Astrocyte (in vitro differentiated cells and primary cell): ENCODE results near the gene NXNL2. TPM values are rescaled to one million over a fixed set of nuclear protein-coding genes. Genes with fewer than 3 reads are reported as not detected.

Source experiments
- DNase-seq: peaks from one replicate; pipeline ENCODE4 v3.0.0-alpha.2; 2010; ENCODE audit warnings: low read depth
- FAIRE-seq: peaks from 2 replicates; lab custom pipeline; 2011; peaks lifted over from hg19 to GRCh38; lab: Jason Lieb, UNC
- H2AFZ ChIP-seq: 2 replicates; pipeline ENCODE4 v1.6.0; 2012; ENCODE audit warnings: low read depth, low read length, inconsistent platforms
- H3K27ac ChIP-seq: 2 replicates; pipeline ENCODE4 v1.5.1; 2011; ENCODE audit warnings: low read depth, low read length, inconsistent platforms
- H3K27me3 ChIP-seq: 2 replicates; pipeline ENCODE4 v1.6.0; 2011; ENCODE audit warnings: low read length, inconsistent platforms; ENCODE audit not compliant: insufficient read depth
- H3K36me3 ChIP-seq: 2 replicates; pipeline ENCODE4 v1.5.1; 2011; ENCODE audit warnings: low read length, inconsistent platforms; ENCODE audit not compliant: insufficient read depth
- H3K4me1 ChIP-seq: 2 replicates; pipeline ENCODE4 v1.5.1; 2011; ENCODE audit warnings: low read length, inconsistent platforms; ENCODE audit not compliant: insufficient read depth
- H3K4me2 ChIP-seq: 2 replicates; pipeline ENCODE4 v1.6.0; 2012; ENCODE audit warnings: low read length, inconsistent platforms
- H3K4me3 ChIP-seq: 2 replicates; pipeline ENCODE4 v1.5.1; 2011; ENCODE audit warnings: low read depth, mild to moderate bottlenecking, low read length, inconsistent platforms; ENCODE audit not compliant: insufficient read depth
- H3K79me2 ChIP-seq: 2 replicates; pipeline ENCODE4 v1.6.0; 2012; ENCODE audit warnings: mild to moderate bottlenecking, low read length, inconsistent platforms; ENCODE audit not compliant: insufficient read depth
- H3K9ac ChIP-seq: 2 replicates; pipeline ENCODE4 v1.6.0; 2012; ENCODE audit warnings: mild to moderate bottlenecking, low read length, inconsistent platforms
- H3K9me3 ChIP-seq: 2 replicates; pipeline ENCODE4 v1.5.1; 2012; ENCODE audit warnings: low read depth, mild to moderate bottlenecking, low read length, inconsistent platforms; ENCODE audit not compliant: insufficient read depth
- H4K20me1 ChIP-seq: 2 replicates; pipeline ENCODE4 v1.6.0; 2012; ENCODE audit warnings: low read length, inconsistent platforms; ENCODE audit not compliant: insufficient read depth
- H3K27ac Mint-ChIP-seq: one replicate; pipeline ENCODE4 v1.8.0; 2021; ENCODE audit warnings: mild to moderate bottlenecking, mixed read lengths; ENCODE audit not compliant: unreplicated experiment
- H3K27me3 Mint-ChIP-seq: one replicate; pipeline ENCODE4 v1.8.0; 2021; ENCODE audit warnings: low read depth, mixed read lengths; ENCODE audit not compliant: unreplicated experiment
- H3K36me3 Mint-ChIP-seq: one replicate; pipeline ENCODE4 v1.8.0; 2021; ENCODE audit warnings: low read depth, mixed read lengths; ENCODE audit not compliant: unreplicated experiment
- H3K4me1 Mint-ChIP-seq: one replicate; pipeline ENCODE4 v1.8.0; 2021; ENCODE audit warnings: low read depth, mixed read lengths; ENCODE audit not compliant: unreplicated experiment
- H3K4me3 Mint-ChIP-seq: one replicate; pipeline ENCODE4 v1.8.0; 2021; ENCODE audit warnings: mild to moderate bottlenecking, moderate library complexity, mixed read lengths; ENCODE audit not compliant: unreplicated experiment
- H3K9me3 Mint-ChIP-seq: one replicate; pipeline ENCODE4 v1.8.0; 2021; ENCODE audit warnings: mild to moderate bottlenecking, mixed read lengths; ENCODE audit not compliant: unreplicated experiment
- CTCF ChIP-seq: IDR thresholded peaks from 2 replicates; pipeline ENCODE4 v1.5.1; 2011; ENCODE audit warnings: low read depth, mild to moderate bottlenecking, inconsistent platforms, low read length, moderate library complexity; ENCODE audit not compliant: insufficient read depth
- EZH2 ChIP-seq: IDR thresholded peaks from 2 replicates; pipeline ENCODE4 v1.6.1; 2012; ENCODE audit warnings: mild to moderate bottlenecking, low read length, inconsistent platforms; ENCODE audit not compliant: insufficient read depth
- total RNA-seq: library from RNA; stranded (reverse); gene quantifications from 2 replicates; pipeline ENCODE4 v1.2.1, GENCODE V29; 2021

The NXNL2 gene
- total RNA-seq, 1 donor from 2014 or later: 1.6 TPM

GRCh38 chr9:88571419-88571818 lies 36.4 kb downstream of the NXNL2 start:
- H3K36me3 Mint-ChIP-seq: no peaks in the 10 kb centered on the region

GRCh38 chr9:88572684-88573083 lies 37.7 kb downstream of the NXNL2 start:
- Histone ChIP-seq H4K20me1 (no peaks in the 10 kb centered on the region), H3K4me3 (no peak overlapping the region), H3K27ac (no peak overlapping the region), H2AFZ (no peak overlapping the region), H3K9ac (no peak overlapping the region), H3K27me3 (no peaks in the 10 kb centered on the region), H3K79me2 (no peaks in the 10 kb centered on the region), H3K4me2 (no peak overlapping the region), H3K9me3 (no peaks in the 10 kb centered on the region), H3K36me3 (no peaks in the 10 kb centered on the region), H3K4me1 (peaks cover 5% of the 10 kb centered on the region)
- DNase-seq (no peak), FAIRE-seq (no peak)
- TF ChIP-seq EZH2 (no peak), CTCF (no peak)
- Mint-ChIP-seq H3K4me3 (no peak overlapping the region), H3K36me3 (no peaks in the 10 kb centered on the region), H3K27me3 (peaks cover 3% of the 10 kb centered on the region), H3K9me3 (peaks cover 2% of the 10 kb centered on the region), H3K4me1 (peaks cover 9% of the 10 kb centered on the region), H3K27ac (no peak overlapping the region)

More at GRCh38 chr9:88571419-88571818, 36.4 kb downstream of the NXNL2 start:
- no peak overlapping the region for H3K4me2 ChIP-seq
- peak; percentile 6 for DNase-seq
- no peak overlapping the region for H3K27ac ChIP-seq
- TF ChIP-seq CTCF: no peak
- FAIRE-seq: no peak
- H2AFZ ChIP-seq: no peak overlapping the region
- no peaks in the 10 kb centered on the region for H3K27me3 Mint-ChIP-seq
- no peak overlapping the region for H3K4me3 ChIP-seq
- H3K9ac ChIP-seq: no peak overlapping the region
- peaks cover 9% of the 10 kb centered on the region for H3K4me1 Mint-ChIP-seq
- H3K36me3 ChIP-seq: no peaks in the 10 kb centered on the region
- H3K4me3 Mint-ChIP-seq: no peak overlapping the region
- no peaks in the 10 kb centered on the region for H3K9me3 ChIP-seq
- peaks cover 5% of the 10 kb centered on the region for H3K4me1 ChIP-seq
- no peaks in the 10 kb centered on the region for H3K27me3 ChIP-seq
- H4K20me1 ChIP-seq: no peaks in the 10 kb centered on the region
- H3K79me2 ChIP-seq: no peaks in the 10 kb centered on the region
- peaks cover 2% of the 10 kb centered on the region for H3K9me3 Mint-ChIP-seq
- H3K27ac Mint-ChIP-seq: no peak overlapping the region

- no peak overlapping the region for H3K27ac ChIP-seq
- peak overlapping the region; percentile 70 for H3K4me2 ChIP-seq
- no peaks in the 10 kb centered on the region for H3K9me3 ChIP-seq
- H3K27me3 ChIP-seq: no peaks in the 10 kb centered on the region
- peak; percentile 23 for FAIRE-seq
- no peak overlapping the region for H3K27ac Mint-ChIP-seq
- peak overlapping the region; percentile 46 for H2AFZ ChIP-seq
- peaks cover 2% of the 10 kb centered on the region for H3K9me3 Mint-ChIP-seq
- no peaks in the 10 kb centered on the region for H3K36me3 Mint-ChIP-seq
- peak; percentile 60 for DNase-seq
- H3K79me2 ChIP-seq: no peaks in the 10 kb centered on the region
- H3K4me3 Mint-ChIP-seq: no peak overlapping the region
- H3K36me3 ChIP-seq: no peaks in the 10 kb centered on the region
- no peak overlapping the region for H3K9ac ChIP-seq
- H4K20me1 ChIP-seq: no peaks in the 10 kb centered on the region
- no peak for TF ChIP-seq CTCF
- no peak for TF ChIP-seq EZH2
- H3K4me1 Mint-ChIP-seq: peaks cover 9% of the 10 kb centered on the region
- peaks cover 3% of the 10 kb centered on the region for H3K27me3 Mint-ChIP-seq
- no peak overlapping the region for H3K4me3 ChIP-seq
- H3K4me1 ChIP-seq: peaks cover 8% of the 10 kb centered on the region
Measured at GRCh38 chr9:88574953-88575352, 40.0 kb downstream of the NXNL2 start.
